ENCODE measurements around the gene ZNF765.
"Not testable (repeated sequence)": the region's sequence is repeated elsewhere in the genome, so short reads cannot be mapped to it uniquely, and the experiment has no call there.

ZNF765 gene

GRCh38 chr19:53422551-53422950, 27.6 kb downstream of the ZNF765 start:
- H3K4me3 ChIP-seq (ENCODE audit: low read depth, low read length): no peak overlapping the region
- POLR2A ChIA-PET: no interaction called here
- no peak for DNase-seq (ENCODE audit: low read depth, low spot score)
- no peak for TF ChIP-seq CTCF (IDR thresholded peaks at IDR 0.05; ENCODE audit: insufficient read depth, low read length, missing control alignments)
- CTCF ChIA-PET: no interaction called here

- POLR2A ChIA-PET; H3K4me3 ChIP-seq (ENCODE audit: low read depth, low read length): not testable (repeated sequence)
Measured at GRCh38 chr19:53423074-53423473, 28.1 kb downstream of the ZNF765 start.

GRCh38 chr19:53423680-53424079, 28.7 kb downstream of the ZNF765 start:
- CTCF ChIA-PET: interaction anchor here (2.5 kb wide), 1 partner anchor 13 kb away, joined by 15 read pairs; no protein-coding TSS in a partner anchor
- H3K4me3 ChIP-seq (ENCODE audit: low read depth, low read length); DNase-seq (ENCODE audit: low read depth, low spot score); POLR2A ChIA-PET: not testable (repeated sequence)

More at GRCh38 chr19:53423074-53423473, 28.1 kb downstream of the ZNF765 start:
- DNase-seq (ENCODE audit: low read depth, low spot score); CTCF ChIA-PET: not testable (repeated sequence)

GRCh38 chr19:53424968-53425597, 30.1 kb downstream of the ZNF765 start:
- no peak overlapping the region for H3K4me3 ChIP-seq (ENCODE audit: low read depth, low read length)
- POLR2A ChIA-PET: no interaction called here
- no peak for DNase-seq (ENCODE audit: low read depth, low spot score)
- TF ChIP-seq CTCF (IDR thresholded peaks at IDR 0.05; ENCODE audit: insufficient read depth, low read length, missing control alignments): peak; percentile 70
- CTCF ChIA-PET: interaction anchor here (0.6 to 2.5 kb wide), 12 partner anchors 10 to 599 kb away, joined by 3 to 15 read pairs (median 4); no protein-coding TSS in a partner anchor

- peak; percentile 48 for TF ChIP-seq CTCF (IDR thresholded peaks at IDR 0.05; ENCODE audit: insufficient read depth, low read length, missing control alignments)
- ChIA-PET POLR2A (no interaction called here), CTCF (no interaction called here)
- peak within 1 kb of the TSS; percentile 82 for H3K4me3 ChIP-seq (ENCODE audit: low read depth, low read length)
- peak; percentile 34 for DNase-seq (ENCODE audit: low read depth, low spot score)
Measured at GRCh38 chr19:53431399-53432087, 36.6 kb downstream of the ZNF765 start, which contains the start of gene ZNF761. Gene ZNF761 (plus strand): TSS chr19:53431984. CDS start chr19:53447269, 15,285 bp downstream.

- peak overlapping the region; percentile 82 for H3K4me3 ChIP-seq (ENCODE audit: low read depth, low read length)
- TF ChIP-seq CTCF (IDR thresholded peaks at IDR 0.05; ENCODE audit: insufficient read depth, low read length, missing control alignments): no peak
- DNase-seq (ENCODE audit: low read depth, low spot score): no peak
- ChIA-PET CTCF (no interaction called here), POLR2A (no interaction called here)
Measured at GRCh38 chr19:53432088-53432661, 37.2 kb downstream of the ZNF765 start.

- DNase-seq (ENCODE audit: low read depth, low spot score); H3K4me3 ChIP-seq (ENCODE audit: low read depth, low read length); CTCF ChIA-PET; POLR2A ChIA-PET: not testable (repeated sequence)
Measured at GRCh38 chr19:53443809-53444208, 48.9 kb downstream of the ZNF765 start.

GRCh38 chr19:53447196-53447595, 52.2 kb downstream of the ZNF765 start:
- H3K4me3 ChIP-seq (ENCODE audit: low read depth, low read length); POLR2A ChIA-PET: not testable (repeated sequence)

More at GRCh38 chr19:53447196-53447595, 52.2 kb downstream of the ZNF765 start:
- DNase-seq (ENCODE audit: low read depth, low spot score); CTCF ChIA-PET: not testable (repeated sequence)
